ENCODE data around the gene CDH5.

DNA sequence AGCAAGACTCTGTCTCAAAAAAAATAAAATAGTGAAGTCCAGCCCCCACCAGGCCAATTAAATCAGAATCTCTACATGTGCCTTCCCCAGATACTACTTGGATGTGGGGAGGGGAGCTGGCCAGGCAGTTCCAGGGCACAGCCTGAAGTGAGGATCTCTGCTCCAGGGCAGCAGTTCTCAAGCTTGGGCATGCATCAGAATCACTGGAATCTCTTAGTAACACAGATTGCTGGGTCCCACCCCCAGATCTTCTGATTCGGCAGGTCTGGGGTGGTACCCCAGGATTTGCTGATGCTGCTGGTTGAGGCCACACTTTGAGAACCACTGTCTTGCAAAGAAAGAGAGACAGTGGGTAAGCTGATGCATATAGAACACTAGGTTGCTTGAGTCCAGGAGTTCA is 8.3 kb upstream of the CDH5 start:
- TF ChIP-seq, protein P1, sequence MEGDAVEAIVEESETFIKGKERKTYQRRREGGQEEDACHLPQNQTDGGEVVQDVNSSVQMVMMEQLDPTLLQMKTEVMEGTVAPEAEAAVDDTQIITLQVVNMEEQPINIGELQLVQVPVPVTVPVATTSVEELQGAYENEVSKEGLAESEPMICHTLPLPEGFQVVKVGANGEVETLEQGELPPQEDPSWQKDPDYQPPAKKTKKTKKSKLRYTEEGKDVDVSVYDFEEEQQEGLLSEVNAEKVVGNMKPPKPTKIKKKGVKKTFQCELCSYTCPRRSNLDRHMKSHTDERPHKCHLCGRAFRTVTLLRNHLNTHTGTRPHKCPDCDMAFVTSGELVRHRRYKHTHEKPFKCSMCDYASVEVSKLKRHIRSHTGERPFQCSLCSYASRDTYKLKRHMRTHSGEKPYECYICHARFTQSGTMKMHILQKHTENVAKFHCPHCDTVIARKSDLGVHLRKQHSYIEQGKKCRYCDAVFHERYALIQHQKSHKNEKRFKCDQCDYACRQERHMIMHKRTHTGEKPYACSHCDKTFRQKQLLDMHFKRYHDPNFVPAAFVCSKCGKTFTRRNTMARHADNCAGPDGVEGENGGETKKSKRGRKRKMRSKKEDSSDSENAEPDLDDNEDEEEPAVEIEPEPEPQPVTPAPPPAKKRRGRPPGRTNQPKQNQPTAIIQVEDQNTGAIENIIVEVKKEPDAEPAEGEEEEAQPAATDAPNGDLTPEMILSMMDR (IDR thresholded peaks at IDR 0.05) = no peak
- no peak for TF ChIP-seq ZFX (IDR thresholded peaks at IDR 0.05; ENCODE audit: borderline replicate concordance)

Data from 22Rv1 (cell line).